HL-60/S4 treated with retinoic acid at 250 ng/mL for 4 days and 3 days (cell line): ENCODE results near the gene RIT2.
"Not testable (repeated sequence)": the region's sequence is repeated elsewhere in the genome, so short reads cannot be mapped to it uniquely, and the experiment has no call there.

Source experiments
- in situ Hi-C: fragments of 300-500 bp; cut with MboI; formaldehyde crosslinking; loops from 2 replicates; pipeline ENCODE4 v1.7.0; 2022; ENCODE audit warnings: low sequenced_read_pairs

Gene RIT2

GRCh38 chr18:42854558-42854957, 260.9 kb downstream of the RIT2 start:
- in situ Hi-C loops = no loop called here

GRCh38 chr18:42850174-42851083, 265.1 kb downstream of the RIT2 start:
- in situ Hi-C loops = no loop called here

- in situ Hi-C loops = no loop called here
Measured at GRCh38 chr18:42839408-42839807, 276.1 kb downstream of the RIT2 start.

GRCh38 chr18:42838546-42839145, 276.8 kb downstream of the RIT2 start:
- in situ Hi-C loops = no loop called here

- in situ Hi-C loops = no loop called here
Measured at GRCh38 chr18:42830936-42831335, 284.5 kb downstream of the RIT2 start.

- in situ Hi-C loops = no loop called here
Measured at GRCh38 chr18:42828881-42829280, 286.6 kb downstream of the RIT2 start.

- in situ Hi-C loops = no loop called here
Measured at GRCh38 chr18:42824178-42824577, 291.3 kb downstream of the RIT2 start.

- in situ Hi-C loops = no loop called here
Measured at GRCh38 chr18:42822711-42823110, 292.8 kb downstream of the RIT2 start.

GRCh38 chr18:42821492-42821891, 294.0 kb downstream of the RIT2 start:
- in situ Hi-C loops = no loop called here

GRCh38 chr18:42814618-42815017, 300.9 kb downstream of the RIT2 start:
- in situ Hi-C loops = no loop called here

- in situ Hi-C loops = no loop called here
Measured at GRCh38 chr18:42814184-42814583, 301.3 kb downstream of the RIT2 start.

GRCh38 chr18:42813570-42813969, 301.9 kb downstream of the RIT2 start:
- in situ Hi-C loops = no loop called here

GRCh38 chr18:42807887-42808286, 307.6 kb downstream of the RIT2 start:
- in situ Hi-C loops = no loop called here

GRCh38 chr18:42801706-42802105, 313.8 kb downstream of the RIT2 start:
- in situ Hi-C loops = no loop called here

- in situ Hi-C loops = no loop called here
Measured at GRCh38 chr18:42798606-42799170, 316.8 kb downstream of the RIT2 start.

- in situ Hi-C loops = not testable (repeated sequence)
Measured at GRCh38 chr18:42795213-42795789, 320.2 kb downstream of the RIT2 start.

GRCh38 chr18:42792731-42793130, 322.8 kb downstream of the RIT2 start:
- in situ Hi-C loops = no loop called here

- in situ Hi-C loops = no loop called here
Measured at GRCh38 chr18:42784632-42785031, 330.9 kb downstream of the RIT2 start.

- in situ Hi-C loops = no loop called here
Measured at GRCh38 chr18:42782929-42783328, 332.6 kb downstream of the RIT2 start.

- in situ Hi-C loops = no loop called here
Measured at GRCh38 chr18:42781298-42781815, 334.1 kb downstream of the RIT2 start.

- in situ Hi-C loops = no loop called here
Measured at GRCh38 chr18:42780171-42780570, 335.3 kb downstream of the RIT2 start.
